Measurements from ENCODE around the gene KPNA6.
A peak's percentile ranks its signal among the peaks of the same experiment; 100 is the strongest.
"Not testable (repeated sequence)": the region's sequence is repeated elsewhere in the genome, so short reads cannot be mapped to it uniquely, and the experiment has no call there.

The KPNA6 gene

DNA sequence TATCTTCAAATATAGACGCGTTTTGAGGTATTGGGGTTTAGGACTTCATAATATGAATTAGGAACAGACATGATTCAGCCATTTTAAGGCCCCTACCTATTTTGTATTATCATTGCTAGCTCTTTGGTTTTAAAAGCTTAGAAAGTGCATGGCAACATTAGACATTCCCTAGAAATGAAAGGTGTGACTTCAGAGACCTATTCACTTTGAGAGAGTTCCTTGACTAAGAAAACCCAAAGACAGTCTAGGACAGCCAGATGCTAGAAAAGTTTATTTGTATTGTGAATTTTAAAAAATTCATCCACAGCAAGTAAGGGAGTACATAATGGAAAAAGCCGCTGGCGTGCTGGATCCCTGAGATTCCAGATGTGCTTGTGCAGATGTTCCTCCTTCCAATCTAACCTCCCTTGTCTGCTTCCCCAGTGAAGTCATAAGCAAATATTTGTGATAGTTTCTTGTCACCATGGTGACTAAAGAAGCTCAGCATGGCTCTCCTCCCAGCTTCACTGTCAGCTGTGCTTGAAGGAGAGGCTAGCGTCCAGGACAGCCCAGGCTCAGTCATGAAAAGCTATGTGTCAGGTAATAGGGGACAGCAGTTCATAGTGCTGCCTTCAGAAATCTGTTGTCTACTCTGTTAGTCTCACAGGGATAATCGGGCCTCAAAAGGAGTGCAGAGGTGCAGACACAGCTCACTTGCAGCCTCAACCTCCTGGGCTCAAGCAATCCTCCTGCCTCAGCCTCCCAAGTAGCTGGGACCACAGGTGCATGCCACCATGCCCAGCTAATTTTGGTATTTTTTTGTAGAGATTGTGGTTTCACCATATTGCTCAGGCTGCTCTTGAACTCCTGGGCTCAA is 34.8 kb downstream of the KPNA6 start:
- Mint-ChIP-seq H3K9me3 (no peaks in the 10 kb centered on the region), H3K4me1 (peaks cover 25% of the 10 kb centered on the region), H3K4me3 (no peak overlapping the region), H3K36me3 (peaks cover 10% of the 10 kb centered on the region), H3K27ac (no peak overlapping the region), H3K27me3 (no peaks in the 10 kb centered on the region)
- ATAC-seq (ENCODE audit: low read depth), result no peak
- no peak for DNase-seq (ENCODE audit: low spot score in 2 of 2)

- not testable (repeated sequence) for DNase-seq (ENCODE audit: low spot score in 2 of 2); H3K9me3 Mint-ChIP-seq; ATAC-seq (ENCODE audit: low read depth); H3K27me3 Mint-ChIP-seq; H3K27ac Mint-ChIP-seq; H3K4me3 Mint-ChIP-seq
- peaks cover 14% of the 10 kb centered on the region for H3K36me3 Mint-ChIP-seq
- peaks cover 25% of the 10 kb centered on the region for H3K4me1 Mint-ChIP-seq
These were observed 35.4 kb downstream of the KPNA6 start for GRCh38 chr1:32143302-32143695.

DNA sequence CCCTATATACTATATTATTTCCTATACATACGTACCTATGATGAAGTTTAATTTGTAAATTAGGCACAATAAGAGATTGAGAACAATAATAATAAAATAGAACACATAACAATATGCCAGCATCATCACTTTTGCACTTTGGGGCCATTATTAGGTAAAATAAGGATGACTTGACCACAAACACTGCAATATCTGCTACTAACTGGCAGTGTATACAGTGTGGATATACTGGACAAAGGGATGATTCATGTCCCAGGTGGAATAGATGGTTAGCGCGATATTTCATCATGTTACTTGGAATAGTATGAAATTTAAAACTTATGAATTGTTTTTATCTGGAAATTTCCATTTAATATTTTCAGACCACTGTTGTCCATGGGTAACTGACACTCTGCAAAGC is 36.2 kb downstream of the KPNA6 start:
- Mint-ChIP-seq H3K27me3 (no peaks in the 10 kb centered on the region), H3K4me3 (no peak overlapping the region), H3K9me3 (peaks cover 2% of the 10 kb centered on the region), H3K27ac (no peak overlapping the region), H3K36me3 (peaks cover 18% of the 10 kb centered on the region), H3K4me1 (peaks cover 20% of the 10 kb centered on the region)
- no peak for ATAC-seq (ENCODE audit: low read depth)
- DNase-seq (ENCODE audit: low spot score in 2 of 2), result no peak

GRCh38 chr1:32147799-32148198 is 39.9 kb downstream of the KPNA6 start:
- H3K27ac Mint-ChIP-seq; H3K4me3 Mint-ChIP-seq; ATAC-seq (ENCODE audit: low read depth); H3K9me3 Mint-ChIP-seq; H3K27me3 Mint-ChIP-seq; DNase-seq (ENCODE audit: low spot score in 2 of 2): not testable (repeated sequence)
- Mint-ChIP-seq H3K4me1 (peaks cover 13% of the 10 kb centered on the region), H3K36me3 (peaks cover 24% of the 10 kb centered on the region)

DNA sequence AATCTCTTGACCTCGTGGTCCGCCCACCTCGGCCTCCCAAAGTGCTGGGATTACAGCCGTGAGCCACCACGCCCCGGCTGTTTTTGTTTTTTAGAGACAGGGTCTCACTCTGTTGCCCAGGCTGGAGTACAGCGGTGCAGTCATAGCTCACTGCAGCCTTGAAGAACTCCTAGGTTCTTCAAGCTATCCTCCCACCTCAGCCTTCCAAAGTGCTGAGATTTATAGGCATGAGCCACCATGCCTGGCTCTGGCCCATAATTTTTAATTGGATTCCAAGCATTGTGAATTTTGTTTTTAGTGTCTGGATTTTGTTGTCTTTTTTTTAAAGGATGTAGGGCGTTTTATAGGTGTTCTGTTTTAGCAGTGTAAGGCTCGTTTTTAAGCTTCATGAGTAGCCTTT is 43.0 kb downstream of the KPNA6 start:
- Mint-ChIP-seq H3K4me3 (no peak overlapping the region), H3K4me1 (peaks cover 7% of the 10 kb centered on the region), H3K9me3 (peaks cover 3% of the 10 kb centered on the region), H3K27ac (no peak overlapping the region), H3K36me3 (peaks cover 27% of the 10 kb centered on the region), H3K27me3 (no peaks in the 10 kb centered on the region)
- DNase-seq (ENCODE audit: low spot score in 2 of 2) (no peak), ATAC-seq (ENCODE audit: low read depth) (no peak)

DNA sequence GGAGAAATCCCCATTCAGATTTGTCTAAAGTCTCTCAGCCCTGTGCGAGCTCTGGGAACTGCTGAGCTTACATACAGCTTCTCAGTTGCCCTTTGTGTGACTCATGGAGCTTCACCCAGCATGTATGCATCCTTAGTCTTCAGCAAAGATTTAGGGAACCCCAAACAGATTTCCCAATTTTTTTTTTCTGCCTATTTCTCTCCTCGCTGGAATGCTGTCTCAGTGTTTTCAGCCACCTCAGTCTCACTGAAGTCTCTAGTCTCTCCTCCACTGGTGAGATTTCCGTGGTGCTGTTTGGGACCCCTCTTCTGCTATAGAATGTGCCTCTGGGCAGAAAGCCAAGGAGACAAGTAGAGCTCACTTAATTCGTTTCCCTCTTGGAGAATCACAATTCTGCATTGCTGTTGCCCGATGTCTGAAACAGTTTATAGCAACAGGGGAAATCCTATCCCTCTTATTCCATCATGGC is 43.5 kb downstream of the KPNA6 start:
- no peak for DNase-seq (ENCODE audit: low spot score in 2 of 2)
- ATAC-seq (ENCODE audit: low read depth), result no peak
- peaks cover 32% of the 10 kb centered on the region for H3K36me3 Mint-ChIP-seq
- no peak overlapping the region for H3K4me3 Mint-ChIP-seq
- peaks cover 3% of the 10 kb centered on the region for H3K9me3 Mint-ChIP-seq
- H3K4me1 Mint-ChIP-seq, result peaks cover 5% of the 10 kb centered on the region
- no peak overlapping the region for H3K27ac Mint-ChIP-seq
- H3K27me3 Mint-ChIP-seq, result no peaks in the 10 kb centered on the region

DNA sequence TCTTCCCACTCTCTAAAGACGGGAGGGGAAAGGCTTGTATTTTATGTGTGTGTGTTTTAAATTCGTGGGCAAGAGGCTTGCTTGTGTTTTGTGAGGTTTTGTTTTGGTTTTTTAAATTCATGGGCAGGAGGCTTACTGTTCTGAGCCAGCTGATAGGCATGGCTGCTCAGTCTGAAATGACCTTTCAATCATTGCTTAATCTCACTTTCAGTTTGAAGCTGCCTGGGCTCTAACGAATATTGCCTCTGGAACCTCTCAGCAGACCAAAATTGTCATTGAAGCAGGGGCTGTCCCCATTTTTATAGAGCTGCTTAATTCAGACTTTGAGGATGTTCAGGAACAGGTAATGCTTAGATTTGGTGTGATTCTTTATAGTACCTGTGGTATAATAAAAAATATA is 51.3 kb downstream of the KPNA6 start:
- no peak for ATAC-seq (ENCODE audit: low read depth)

DNA sequence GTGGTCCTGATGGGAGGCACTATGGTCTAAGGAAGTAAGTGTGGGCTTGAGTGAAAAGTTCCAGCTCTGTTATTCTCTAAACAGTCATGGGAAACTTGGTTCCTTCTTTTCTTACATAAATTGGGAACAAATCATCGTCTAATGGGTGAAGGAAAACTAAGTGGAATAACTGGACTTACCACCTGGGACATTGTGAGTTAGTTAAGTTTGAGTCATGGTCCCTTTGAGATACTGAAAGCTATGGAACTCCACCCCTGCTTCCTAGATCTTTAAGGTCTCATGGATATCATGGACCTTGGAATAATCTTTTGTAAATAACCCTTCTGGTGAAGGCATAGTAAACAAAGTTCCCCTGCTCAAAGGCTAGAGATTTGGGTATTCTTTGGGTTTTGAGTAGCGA is 55.5 kb downstream of the KPNA6 start:
- Mint-ChIP-seq H3K27me3 (no peaks in the 10 kb centered on the region), H3K4me3 (no peak overlapping the region), H3K27ac (no peak overlapping the region), H3K4me1 (no peaks in the 10 kb centered on the region), H3K9me3 (no peaks in the 10 kb centered on the region), H3K36me3 (peaks cover 46% of the 10 kb centered on the region)
- DNase-seq (ENCODE audit: low spot score in 2 of 2) (no peak), ATAC-seq (ENCODE audit: low read depth) (no peak)

More for the DNA sequence above, 51.3 kb downstream of the KPNA6 start:
- Mint-ChIP-seq H3K4me1 (peaks cover 2% of the 10 kb centered on the region), H3K4me3 (no peak overlapping the region), H3K9me3 (no peaks in the 10 kb centered on the region), H3K36me3 (peaks cover 43% of the 10 kb centered on the region), H3K27ac (no peak overlapping the region), H3K27me3 (no peaks in the 10 kb centered on the region)
- no peak for DNase-seq (ENCODE audit: low spot score in 2 of 2)

DNA sequence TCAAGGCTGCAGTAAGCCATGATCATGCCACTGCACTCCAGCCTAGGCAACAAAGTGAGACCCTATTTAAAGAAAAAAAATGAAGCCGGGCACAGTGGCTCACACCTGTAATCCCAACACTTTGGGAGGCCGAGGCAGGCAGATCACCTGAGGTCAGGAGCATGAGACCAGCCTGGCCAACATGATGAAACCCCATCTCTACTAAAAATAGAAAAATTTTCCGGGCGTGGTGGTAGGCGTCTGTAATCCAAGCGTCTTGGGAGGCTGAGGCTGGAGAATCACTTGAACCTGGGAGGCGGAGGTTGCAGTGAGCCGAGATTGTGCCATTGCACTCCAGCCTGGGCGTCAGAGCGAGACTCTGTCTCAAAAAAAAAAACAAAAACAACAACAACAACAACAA is 57.8 kb downstream of the KPNA6 start:
- not testable (repeated sequence) for DNase-seq (ENCODE audit: low spot score in 2 of 2); H3K4me1 Mint-ChIP-seq; H3K27me3 Mint-ChIP-seq; H3K9me3 Mint-ChIP-seq; H3K4me3 Mint-ChIP-seq; H3K27ac Mint-ChIP-seq; ATAC-seq (ENCODE audit: low read depth)
- H3K36me3 Mint-ChIP-seq, result peaks cover 46% of the 10 kb centered on the region

- DNase-seq (ENCODE audit: low spot score in 2 of 2), result no peak
- Mint-ChIP-seq H3K4me1 (peaks cover 2% of the 10 kb centered on the region), H3K36me3 (peaks cover 35% of the 10 kb centered on the region), H3K4me3 (no peak overlapping the region), H3K9me3 (no peaks in the 10 kb centered on the region), H3K27ac (no peak overlapping the region), H3K27me3 (no peaks in the 10 kb centered on the region)
- no peak for ATAC-seq (ENCODE audit: low read depth)
These were observed 63.1 kb downstream of the KPNA6 start for GRCh38 chr1:32170991-32171390.

DNA sequence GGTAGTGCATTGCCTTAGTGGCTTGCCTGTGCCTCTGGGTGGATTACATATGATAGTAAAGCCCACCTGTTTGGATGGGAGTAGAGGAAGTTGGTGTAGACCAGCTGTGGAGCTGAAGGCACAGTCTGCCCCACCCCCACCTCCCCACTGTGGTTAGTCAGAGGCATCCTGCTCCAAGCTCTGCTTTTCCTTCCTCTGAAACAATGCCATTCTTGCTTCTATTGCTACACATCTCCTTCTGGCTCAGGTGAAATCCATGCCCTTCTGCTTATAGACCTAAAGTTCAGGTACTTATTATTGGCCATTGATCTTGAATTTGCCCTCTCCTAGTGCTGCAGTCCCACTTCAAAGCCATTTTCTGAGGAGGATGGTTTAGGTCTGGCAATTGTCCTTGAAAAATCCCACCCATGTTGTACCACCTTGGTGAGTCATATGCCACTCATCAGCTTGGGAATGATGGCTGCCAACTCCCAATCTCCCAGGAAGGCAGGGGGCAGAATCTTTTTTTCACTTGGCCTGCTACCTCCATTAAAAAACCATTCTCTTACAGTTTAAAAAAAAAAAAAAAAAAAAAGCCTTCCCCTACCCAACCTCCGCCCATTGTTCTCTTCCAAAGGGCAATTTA is 64.9 kb downstream of the KPNA6 start:
- peaks cover 25% of the 10 kb centered on the region for H3K36me3 Mint-ChIP-seq
- no peak overlapping the region for H3K4me3 Mint-ChIP-seq
- no peaks in the 10 kb centered on the region for H3K9me3 Mint-ChIP-seq
- DNase-seq (ENCODE audit: low spot score in 2 of 2) (no peak), ATAC-seq (ENCODE audit: low read depth) (no peak)
- no peak overlapping the region for H3K27ac Mint-ChIP-seq
- peaks cover 2% of the 10 kb centered on the region for H3K4me1 Mint-ChIP-seq
- no peaks in the 10 kb centered on the region for H3K27me3 Mint-ChIP-seq

DNA sequence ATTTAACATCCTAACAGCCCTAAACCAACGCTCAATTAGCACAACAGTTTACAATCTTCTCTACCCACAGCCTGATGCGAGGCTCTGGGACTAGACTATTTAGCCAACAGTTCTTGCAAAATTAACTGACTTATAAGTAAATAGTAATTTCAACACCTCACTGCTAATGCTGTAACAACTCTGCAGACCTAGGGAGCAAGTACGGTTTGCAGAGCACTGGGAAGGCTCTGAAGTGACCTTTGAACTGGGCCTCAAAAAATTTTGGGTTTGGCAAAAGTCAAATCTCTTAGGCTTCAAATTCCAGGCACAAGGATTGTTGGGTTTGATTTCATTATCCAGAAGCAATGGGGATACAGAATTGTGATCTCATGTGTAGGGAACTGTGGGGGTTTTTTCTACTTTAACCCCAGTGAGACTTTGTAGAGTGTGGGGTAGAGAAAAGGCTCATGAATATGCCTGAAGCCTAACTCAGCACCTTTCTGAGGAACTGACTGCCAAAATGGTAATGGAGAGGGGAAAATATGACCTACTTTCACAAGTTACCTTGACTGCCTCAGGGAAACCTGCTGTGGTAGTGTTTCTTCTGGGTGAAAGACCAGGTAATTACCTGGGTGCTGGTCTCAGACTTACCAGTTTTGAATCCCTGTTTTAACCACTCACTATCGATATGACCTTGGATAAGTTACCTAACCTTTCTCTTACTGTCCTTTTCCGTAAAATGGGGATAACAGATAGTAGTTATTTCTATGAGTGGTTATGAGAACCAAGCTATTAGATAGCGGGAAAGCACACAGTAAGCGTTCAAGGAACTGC is 70.7 kb downstream of the KPNA6 start:
- H3K9me3 Mint-ChIP-seq, result no peaks in the 10 kb centered on the region
- peak overlapping the region; percentile 97 for H3K27ac Mint-ChIP-seq
- H3K4me1 Mint-ChIP-seq, result peaks cover 24% of the 10 kb centered on the region
- H3K4me3 Mint-ChIP-seq, result peak overlapping the region; percentile 88
- H3K36me3 Mint-ChIP-seq, result peaks cover 7% of the 10 kb centered on the region
- H3K27me3 Mint-ChIP-seq, result no peaks in the 10 kb centered on the region
- DNase-seq (ENCODE audit: low spot score in 2 of 2) (no peak), ATAC-seq (ENCODE audit: low read depth) (no peak)

GRCh38 chr1:32179193-32179442 is 71.3 kb downstream of the KPNA6 start:
- H3K27me3 Mint-ChIP-seq, result no peaks in the 10 kb centered on the region
- H3K9me3 Mint-ChIP-seq, result no peaks in the 10 kb centered on the region
- H3K4me1 Mint-ChIP-seq, result peaks cover 28% of the 10 kb centered on the region
- ATAC-seq (ENCODE audit: low read depth), result no peak
- DNase-seq (ENCODE audit: low spot score in 2 of 2), result no peak
- peak overlapping the region; percentile 97 for H3K27ac Mint-ChIP-seq
- peak overlapping the region; percentile 88 for H3K4me3 Mint-ChIP-seq
- H3K36me3 Mint-ChIP-seq, result peaks cover 10% of the 10 kb centered on the region
